Spinal cord (tissue), 10 donors: ENCODE measurements around the gene NFIA. TPM values are rescaled to one million over a fixed set of nuclear protein-coding genes. Genes with fewer than 3 reads are reported as not detected.

ENCODE experiments used
- DNase-seq, 6 donors: peaks; one replicate each; pipeline versions ENCODE4 v3.0.0 to v3.0.0-alpha.2; 2013 to 2015; ENCODE audit warnings: low spot score in 6 of 6, low read depth in 4 of 6
- H3K27ac ChIP-seq: one replicate; pipeline ENCODE4 v1.5.1; 2013; ENCODE audit warnings: low read depth, low read length, control low read depth
- H3K27me3 ChIP-seq: one replicate; pipeline ENCODE4 v1.6.1; 2013; ENCODE audit warnings: low read length; ENCODE audit not compliant: control insufficient read depth, insufficient read depth
- H3K36me3 ChIP-seq: one replicate; pipeline ENCODE4 v1.6.1; 2013; ENCODE audit warnings: low read length; ENCODE audit not compliant: control insufficient read depth, insufficient read depth
- H3K4me1 ChIP-seq: one replicate; pipeline ENCODE4 v1.6.1; 2013; ENCODE audit warnings: low read length; ENCODE audit not compliant: control insufficient read depth, insufficient read depth
- H3K4me3 ChIP-seq: one replicate; pipeline ENCODE4 v1.5.1; 2013; ENCODE audit warnings: low read depth, low read length, control low read depth
- H3K9me3 ChIP-seq: one replicate; pipeline ENCODE4 v1.6.1; 2013; ENCODE audit warnings: low read length; ENCODE audit not compliant: control insufficient read depth, insufficient read depth
- WGBS: methylation state at CpG from one replicate; pipeline ENCODE4 v1.1.5; 2013; ENCODE audit warnings: missing lambda C conversion rate; ENCODE audit not compliant: insufficient coverage; 5-methylcytosine and 5-hydroxymethylcytosine counted together
- long read RNA-seq, 4 donors: transcript quantifications; one replicate each; lab custom pipeline, GENCODE V29; 2026
- polyA plus RNA-seq, 2 donors: library from polyadenylated mRNA; unstranded; fragments of 120-200 nt; gene quantifications; one replicate each; pipeline ENCODE4 v1.2.1, GENCODE V29; 2013; ENCODE audit not compliant: insufficient read length in 2 of 2
- total RNA-seq, 2 donors: library from RNA; depleted of rRNA in 1 of 2; stranded (reverse); fragments of 120-200 nt in 1 of 2; fragments of >200 nt in 1 of 2; gene quantifications; one replicate each; pipeline versions ENCODE4 v1.2.3 to v1.2.4, GENCODE V29; 2013 to 2014
- donor health status: healthy.

The NFIA gene
- total RNA-seq (10 to 100 TPM; 74.4 to 77.2 TPM), polyA plus RNA-seq (10 to 100 TPM; 36.1 to 50.6 TPM)
- long read RNA-seq, donor 1, full-length matches to known transcripts: 3 of 3 reads
- long read RNA-seq, donor 1, partial matches to known transcripts: 0 of 3 reads
- long read RNA-seq, donor 1, other reads (novel, unspliced or antisense): 0 of 3 reads
- long read RNA-seq, donor 2, partial matches to known transcripts: 5 of 7 reads
- long read RNA-seq, donor 2, other reads (novel, unspliced or antisense): 0 of 7 reads
- long read RNA-seq, donor 3, full-length matches to known transcripts: 4 of 4 reads
- long read RNA-seq, donor 3, partial matches to known transcripts: 0 of 4 reads
- long read RNA-seq, donor 3, other reads (novel, unspliced or antisense): 0 of 4 reads
- long read RNA-seq, donor 4, full-length matches to known transcripts: 1 of 27 reads
- long read RNA-seq, donor 4, partial matches to known transcripts: 20 of 27 reads
- long read RNA-seq, donor 4, other reads (novel, unspliced or antisense): 6 of 27 reads

DNA sequence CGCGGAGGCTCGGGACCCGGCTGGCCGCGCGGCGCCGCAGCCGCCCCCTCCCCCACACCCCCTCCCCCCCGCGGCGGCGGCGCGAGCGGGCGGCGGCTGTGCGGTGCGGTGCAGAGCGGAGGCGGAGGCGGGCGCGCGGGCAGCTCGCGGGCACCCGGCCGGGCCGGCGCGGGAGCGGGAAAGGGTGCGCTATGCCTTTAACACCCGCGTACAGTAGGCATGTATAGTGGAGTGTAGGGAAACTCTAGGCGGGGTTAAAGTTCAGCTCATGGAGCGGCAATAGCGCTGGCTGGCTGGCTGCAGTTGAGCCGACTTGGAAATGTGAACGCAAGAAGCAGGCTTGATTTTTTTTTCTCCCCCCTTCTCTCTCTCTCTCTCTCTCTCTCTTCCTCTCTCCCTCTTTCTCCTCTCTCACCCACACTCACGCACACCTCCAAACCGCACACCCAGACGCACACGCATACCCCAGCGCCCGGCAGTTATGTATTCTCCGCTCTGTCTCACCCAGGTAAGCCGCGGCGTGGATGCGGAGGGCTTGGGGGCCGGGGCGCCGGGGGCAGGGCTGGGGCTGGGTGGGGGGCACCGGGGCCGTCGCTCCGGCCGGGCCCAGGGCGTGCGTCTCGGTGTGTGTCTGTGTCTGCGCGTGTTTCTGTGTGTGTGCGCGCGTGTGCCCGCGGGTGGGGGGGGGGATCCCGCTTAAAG lies at the start of gene NFIA:
NFIA (plus strand) TSS at position 251 of the 702 bp plus-strand sequence.
- Histone ChIP-seq H3K27me3 (no peaks in the 10 kb centered on the region), H3K36me3 (no peaks in the 10 kb centered on the region), H3K4me3 (peak within 1 kb of the TSS; percentile 83), H3K9me3 (no peaks in the 10 kb centered on the region), H3K4me1 (peaks cover 15% of the 10 kb centered on the region), H3K27ac (peak within 1 kb of the TSS; percentile 95)
- peak in 2 of 6 donors; percentile 86 to 89 for DNase-seq
- WGBS: 0% methylated on average over 35 of the region's 73 CpGs

- no peaks in the 10 kb centered on the region for H3K36me3 ChIP-seq
- H3K4me3 ChIP-seq: no peak overlapping the region
- DNase-seq: no peak
- H3K9me3 ChIP-seq: no peaks in the 10 kb centered on the region
- H3K4me1 ChIP-seq: no peaks in the 10 kb centered on the region
- H3K27ac ChIP-seq: no peak overlapping the region
- no peaks in the 10 kb centered on the region for H3K27me3 ChIP-seq
Measured at GRCh38 chr1:61035880-61036279, 46.5 kb upstream of the NFIA start.

DNA sequence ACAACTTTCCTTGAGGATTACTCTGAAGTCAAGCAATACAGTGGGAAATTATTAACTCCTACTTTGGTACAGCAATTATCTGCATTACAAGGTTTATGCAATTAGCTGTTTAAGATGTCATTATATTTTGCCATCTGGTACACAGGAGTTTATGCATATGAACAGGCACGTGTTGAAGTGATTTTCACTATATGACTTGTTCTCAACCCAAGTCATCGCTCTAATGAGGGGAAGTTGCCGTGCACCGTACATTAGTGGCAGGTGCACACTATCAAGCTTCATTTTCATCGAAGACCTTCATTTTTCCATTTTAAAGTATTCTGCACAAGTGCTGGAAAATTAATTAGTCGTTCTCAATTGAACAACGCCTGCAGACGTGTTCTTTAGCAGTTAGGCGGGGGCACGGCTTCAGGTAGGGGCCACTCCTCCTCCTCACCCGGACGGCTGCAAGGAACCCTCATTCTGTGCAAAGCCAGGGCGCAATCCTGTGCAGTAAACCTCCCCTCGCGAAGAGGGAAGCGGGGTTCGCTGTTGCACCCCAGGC lies 39.8 kb upstream of the NFIA start:
- H3K36me3 ChIP-seq: no peaks in the 10 kb centered on the region
- peaks cover 15% of the 10 kb centered on the region for H3K4me1 ChIP-seq
- WGBS: 27% methylated on average over 12 of the region's 17 CpGs
- H3K27ac ChIP-seq: peak overlapping the region; percentile 75
- peak in 1 of 6 donors; percentile 35 for DNase-seq
- peaks cover 15% of the 10 kb centered on the region for H3K27me3 ChIP-seq
- peak overlapping the region; percentile 54 for H3K4me3 ChIP-seq
- no peaks in the 10 kb centered on the region for H3K9me3 ChIP-seq

- 1% methylated on average over 83 of the region's 85 CpGs for WGBS
- no peaks in the 10 kb centered on the region for H3K9me3 ChIP-seq
Measured at GRCh38 chr1:61043010-61043820, 39.1 kb upstream of the NFIA start.

GRCh38 chr1:61046434-61046833 lies 35.9 kb upstream of the NFIA start:
- Histone ChIP-seq H3K27me3 (peaks cover 17% of the 10 kb centered on the region), H3K4me3 (no peak overlapping the region), H3K36me3 (no peaks in the 10 kb centered on the region), H3K4me1 (peaks cover 22% of the 10 kb centered on the region), H3K27ac (no peak overlapping the region), H3K9me3 (no peaks in the 10 kb centered on the region)
- WGBS: no CpG with 5 or more reads among the region's 3 CpGs
- no peak for DNase-seq

More at GRCh38 chr1:61043010-61043820, 39.1 kb upstream of the NFIA start:
- H3K4me3 ChIP-seq: peak overlapping the region; percentile 54
- no peaks in the 10 kb centered on the region for H3K36me3 ChIP-seq
- peaks cover 15% of the 10 kb centered on the region for H3K27me3 ChIP-seq
- DNase-seq: peak in 2 of 6 donors; percentile 85 to 94
- H3K4me1 ChIP-seq: peaks cover 15% of the 10 kb centered on the region
- peak overlapping the region; percentile 75 for H3K27ac ChIP-seq

DNA sequence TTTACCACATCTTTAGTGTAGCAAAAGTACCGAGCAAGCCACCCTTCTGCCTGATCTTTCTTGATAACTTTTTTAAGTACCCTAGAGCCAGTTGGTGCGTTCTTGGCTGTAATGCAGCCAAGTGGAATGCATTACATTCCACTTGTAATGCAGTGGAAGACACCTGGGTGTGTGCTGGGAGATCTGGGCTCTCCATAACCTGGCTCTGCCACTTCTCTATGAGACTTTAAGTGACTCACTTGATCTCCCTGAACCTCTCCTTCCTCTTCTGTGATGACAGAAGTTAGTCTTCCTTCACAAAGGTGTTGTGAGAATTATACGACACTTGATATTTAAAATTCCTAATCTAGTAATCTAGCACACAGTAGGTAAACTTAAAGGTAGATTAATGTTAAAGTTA lies 35.3 kb upstream of the NFIA start:
- H3K36me3 ChIP-seq: no peaks in the 10 kb centered on the region
- H3K9me3 ChIP-seq: no peaks in the 10 kb centered on the region
- H3K27me3 ChIP-seq: peaks cover 14% of the 10 kb centered on the region
- WGBS: no CpG with 5 or more reads among the region's 3 CpGs
- no peak for DNase-seq
- peaks cover 24% of the 10 kb centered on the region for H3K4me1 ChIP-seq
- H3K27ac ChIP-seq: no peak overlapping the region
- H3K4me3 ChIP-seq: no peak overlapping the region

DNA sequence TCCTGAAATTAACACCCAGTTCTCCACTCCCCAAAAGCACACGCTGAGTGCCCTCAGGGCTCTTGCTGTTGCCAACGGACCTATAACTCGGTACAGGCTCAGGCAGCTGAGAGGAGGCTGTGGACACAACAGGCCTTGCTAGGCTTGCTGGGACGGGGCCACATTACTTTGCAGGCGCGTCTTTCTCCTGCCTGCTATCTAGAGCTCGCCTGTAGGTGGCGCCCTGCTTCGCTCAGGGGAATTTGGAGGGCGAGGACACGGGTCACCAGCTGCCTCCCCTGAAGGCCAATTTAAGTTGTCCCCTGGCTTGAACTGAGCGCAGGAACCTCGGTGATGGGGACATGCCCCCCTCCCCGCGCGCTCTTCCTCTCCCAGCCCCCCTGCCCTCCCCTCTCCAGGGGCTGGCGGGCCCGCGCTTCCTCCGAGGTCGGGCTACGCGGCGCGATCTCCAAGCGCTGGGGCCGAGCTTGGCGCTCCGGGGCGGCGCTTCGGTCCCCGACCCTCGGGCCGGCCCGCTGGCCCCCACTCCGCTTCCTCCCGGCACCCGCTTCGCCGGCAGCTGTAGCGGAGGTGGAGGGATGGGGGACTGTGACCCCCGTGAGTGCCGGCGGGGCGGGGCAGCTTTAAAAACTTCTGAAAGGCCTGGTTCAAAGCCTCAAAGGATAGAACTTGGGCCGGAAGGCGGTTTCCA lies 32.4 kb upstream of the NFIA start:
- WGBS: under 1% methylated on average over 48 of the region's 48 CpGs
- Histone ChIP-seq H3K9me3 (no peaks in the 10 kb centered on the region), H3K4me1 (peaks cover 33% of the 10 kb centered on the region), H3K27ac (peak overlapping the region; percentile 95), H3K36me3 (no peaks in the 10 kb centered on the region), H3K4me3 (peak overlapping the region; percentile 82), H3K27me3 (peaks cover 15% of the 10 kb centered on the region)
- peak in 5 of 6 donors; percentile 84 to 98 (median 91) for DNase-seq

- Histone ChIP-seq H3K27me3 (peaks cover 15% of the 10 kb centered on the region), H3K4me3 (peak overlapping the region; percentile 82), H3K9me3 (no peaks in the 10 kb centered on the region), H3K27ac (peak overlapping the region; percentile 95), H3K4me1 (peaks cover 33% of the 10 kb centered on the region), H3K36me3 (no peaks in the 10 kb centered on the region)
- WGBS: 0% methylated on average over 62 of the region's 85 CpGs
- DNase-seq: peak in 2 of 6 donors; percentile 57 to 70
Measured at GRCh38 chr1:61050541-61051442, 31.6 kb upstream of the NFIA start.
